Right kidney (tissue), 1 donor: ENCODE data around the gene ALDH5A1.

ENCODE experiments used
- DNase-seq: peaks from one replicate; pipeline ENCODE4 v3.0.0-alpha.2; 2016

Gene ALDH5A1

DNA sequence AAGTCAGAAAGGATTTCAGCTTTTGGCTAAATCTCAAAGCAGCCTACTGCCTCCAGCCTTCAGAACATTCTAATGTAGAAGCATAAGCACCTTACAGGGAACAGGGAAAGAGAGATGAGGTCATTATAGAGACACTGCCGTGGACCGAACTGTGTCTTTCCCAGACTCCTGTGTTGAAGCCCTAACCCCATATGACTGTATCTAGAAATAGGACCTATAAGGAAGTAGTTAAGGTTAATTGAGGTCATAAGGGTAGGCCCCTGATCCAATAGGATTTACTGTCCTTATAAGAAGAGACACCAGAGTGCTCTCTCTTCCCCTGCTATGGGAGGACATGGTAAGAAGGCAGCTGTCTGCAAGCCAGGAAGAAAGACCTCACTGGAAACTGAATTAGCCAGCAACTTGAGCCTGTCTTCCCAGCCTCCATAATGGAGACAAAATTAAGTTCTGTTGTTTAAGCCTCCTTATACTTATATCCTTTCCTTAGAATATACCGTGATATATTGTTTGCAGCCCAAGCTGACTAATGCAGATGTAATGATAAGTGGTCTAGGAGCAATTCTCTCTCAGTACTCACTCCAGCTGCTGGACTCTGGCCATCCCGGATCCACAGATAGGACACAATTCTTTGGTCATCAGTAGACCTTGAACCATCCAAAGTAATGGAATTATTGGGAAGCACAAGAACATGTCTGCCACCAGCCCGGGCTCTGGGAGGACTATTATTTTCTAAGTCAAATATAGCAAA lies 71.4 kb downstream of the ALDH5A1 start:
- DNase-seq, result no peak

DNA sequence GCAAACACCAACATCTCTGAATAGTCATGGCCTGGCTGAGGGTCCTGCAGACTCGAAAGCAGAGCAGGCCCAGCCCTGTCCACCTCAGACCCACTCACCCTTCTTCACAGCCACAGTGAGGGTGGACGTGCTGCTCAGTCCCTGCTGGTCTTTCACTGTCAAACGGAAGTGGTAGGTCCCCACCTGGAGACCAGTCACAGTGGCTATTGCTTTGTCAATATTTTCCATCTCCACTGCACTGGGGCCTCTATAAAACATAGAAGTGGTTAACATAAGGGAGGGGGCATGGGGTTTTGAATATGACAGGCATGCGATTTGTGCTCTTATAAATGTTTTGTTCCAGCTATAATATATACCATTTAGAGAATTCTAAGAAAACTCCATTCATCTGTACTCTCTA lies 73.9 kb downstream of the ALDH5A1 start:
- no peak for DNase-seq

DNA sequence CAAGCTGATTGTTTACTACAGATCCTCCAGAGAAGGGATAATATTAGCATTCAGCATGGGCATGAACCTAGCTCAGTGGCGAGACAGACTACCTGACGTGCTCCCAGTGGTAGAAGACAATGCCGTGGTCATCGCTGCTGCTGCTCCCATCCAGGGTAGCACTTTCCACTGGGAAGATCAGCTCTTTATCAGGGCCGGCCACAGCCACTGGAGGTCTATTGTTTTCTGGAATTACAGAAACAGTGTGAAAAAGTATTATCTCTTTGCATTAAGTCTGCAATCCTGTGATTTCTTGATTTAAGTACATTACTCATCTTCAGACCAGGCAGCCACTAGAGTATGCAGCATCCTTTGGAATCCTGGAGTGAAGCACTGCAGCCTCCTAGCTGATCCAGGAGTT lies 75.0 kb downstream of the ALDH5A1 start:
- DNase-seq, result no peak

DNA sequence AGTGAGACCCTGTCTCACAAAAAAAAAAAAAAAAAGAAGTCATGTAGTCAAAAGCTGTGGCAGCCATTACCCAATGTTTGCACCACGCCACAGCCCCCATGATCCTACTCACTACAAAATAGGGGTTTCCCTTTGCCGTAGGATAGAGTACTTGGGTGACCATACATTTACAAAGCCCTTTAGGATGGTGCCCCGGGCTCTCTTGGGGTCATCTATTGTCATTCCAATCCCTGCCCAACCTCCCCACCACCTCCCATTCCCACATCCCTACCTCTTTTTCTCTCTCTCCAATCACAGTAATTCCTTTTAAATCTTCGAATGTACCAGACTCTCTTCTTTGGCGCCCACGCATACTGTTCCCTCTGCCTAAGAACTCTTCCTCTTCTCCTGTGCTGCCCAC lies 76.6 kb downstream of the ALDH5A1 start:
- no peak for DNase-seq

DNA sequence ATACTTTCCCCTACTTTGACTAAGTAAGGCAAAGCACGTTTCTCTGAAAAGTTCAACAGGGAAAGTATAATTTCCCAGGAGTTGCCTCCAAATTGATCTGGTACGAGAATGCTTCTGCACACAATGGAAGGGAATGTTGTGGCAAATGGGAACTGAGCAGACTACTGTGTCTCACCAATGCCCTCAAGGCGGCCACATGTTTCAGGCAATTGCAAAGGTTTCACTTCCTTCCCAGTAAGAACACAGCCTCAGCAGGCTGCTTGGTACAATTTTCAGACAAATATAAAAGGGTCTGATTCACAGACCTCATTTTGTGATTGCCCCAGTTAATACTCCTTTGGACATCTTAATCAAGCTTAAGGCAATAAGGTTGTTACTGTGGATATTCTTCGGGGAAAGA lies 80.0 kb downstream of the ALDH5A1 start:
- no peak for DNase-seq

DNA sequence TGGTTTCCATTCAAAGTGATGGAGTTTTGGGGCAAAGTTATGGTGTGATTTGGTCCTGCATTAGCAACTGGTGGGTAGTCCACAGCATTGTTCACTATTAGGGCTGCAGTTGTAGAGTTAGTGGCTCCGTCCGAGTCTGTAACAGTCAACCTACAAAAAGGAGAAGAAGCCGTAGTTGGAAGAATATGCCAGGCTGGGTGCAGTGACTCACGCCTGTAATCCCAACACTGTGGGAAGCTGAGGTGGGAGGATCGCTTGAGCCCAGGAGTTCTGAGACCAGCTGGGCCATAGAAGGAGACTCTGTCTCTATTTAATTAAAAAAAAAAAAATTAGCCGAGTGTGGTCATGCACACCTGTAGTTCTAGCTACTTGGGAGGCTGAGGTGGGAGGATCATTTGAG lies 81.7 kb downstream of the ALDH5A1 start:
- DNase-seq, result no peak

DNA sequence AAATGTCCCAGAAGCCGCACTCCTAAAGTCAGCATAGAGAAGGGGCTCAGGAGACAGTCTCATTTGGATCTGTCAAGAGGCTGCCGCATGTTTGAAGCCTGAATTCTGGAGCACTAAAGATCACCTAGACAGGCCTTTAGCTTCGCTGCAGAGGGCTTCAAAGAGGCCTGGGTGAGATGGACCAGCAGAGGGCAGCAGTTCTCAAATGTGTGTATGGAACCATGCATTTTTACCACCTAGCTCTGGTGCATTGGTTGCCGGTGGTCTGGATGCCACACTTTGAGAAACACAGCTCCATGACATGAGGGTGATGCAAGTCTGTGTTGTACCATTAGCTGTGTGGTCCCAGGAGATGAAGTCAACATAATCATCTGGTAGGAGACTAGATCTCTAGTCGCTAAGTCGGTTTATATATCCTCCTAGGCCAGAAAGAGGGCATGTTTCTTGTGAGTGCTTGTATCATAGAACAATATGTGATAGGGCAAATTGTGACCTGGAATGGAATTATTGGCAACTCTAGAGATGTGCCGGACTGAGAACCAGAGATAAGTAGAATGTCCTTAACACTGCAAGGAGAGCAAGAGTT lies 86.4 kb downstream of the ALDH5A1 start:
- peak; percentile 51 for DNase-seq

DNA sequence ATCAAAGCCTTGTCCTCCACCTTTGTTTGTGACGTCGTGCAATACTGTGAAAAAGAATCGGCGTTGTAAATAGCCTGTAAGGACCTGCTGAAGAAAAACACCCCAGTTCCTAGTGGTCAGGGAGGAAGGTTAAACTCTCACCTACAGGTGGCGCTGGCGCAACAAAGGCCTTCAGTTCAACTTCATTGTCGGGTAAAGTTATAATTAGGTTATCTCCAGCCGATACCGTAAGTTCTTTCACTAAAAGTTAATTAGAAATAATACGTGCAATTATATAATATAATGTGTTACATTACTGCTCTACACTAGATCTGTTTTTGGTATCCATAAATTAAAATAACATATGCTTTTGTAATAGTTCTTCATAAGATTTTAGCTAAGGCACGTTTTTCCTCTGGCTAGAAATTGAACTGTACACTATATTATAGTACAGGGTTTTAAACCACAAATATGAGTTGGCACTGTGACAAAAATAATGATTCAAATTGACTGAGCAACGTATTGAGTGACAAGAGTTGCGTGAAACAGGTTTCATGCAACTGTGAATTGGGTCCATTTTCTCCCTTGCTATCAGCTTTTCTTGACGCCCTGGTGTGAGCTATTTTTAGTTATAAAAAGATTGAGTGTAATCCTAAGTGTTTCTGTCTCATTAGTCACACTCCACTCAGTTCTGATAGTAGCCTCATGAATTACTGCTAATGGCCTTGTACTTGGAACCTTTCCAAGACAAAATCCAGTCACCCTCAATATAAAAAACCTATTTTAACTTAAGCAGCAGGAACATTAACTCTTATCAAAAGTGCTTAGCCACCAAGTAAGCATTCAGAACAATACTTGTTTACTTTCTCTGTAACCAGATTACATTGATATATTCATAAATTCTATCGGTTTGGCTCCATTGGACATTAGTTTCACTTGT lies 89.0 kb downstream of the ALDH5A1 start:
- DNase-seq, result no peak

DNA sequence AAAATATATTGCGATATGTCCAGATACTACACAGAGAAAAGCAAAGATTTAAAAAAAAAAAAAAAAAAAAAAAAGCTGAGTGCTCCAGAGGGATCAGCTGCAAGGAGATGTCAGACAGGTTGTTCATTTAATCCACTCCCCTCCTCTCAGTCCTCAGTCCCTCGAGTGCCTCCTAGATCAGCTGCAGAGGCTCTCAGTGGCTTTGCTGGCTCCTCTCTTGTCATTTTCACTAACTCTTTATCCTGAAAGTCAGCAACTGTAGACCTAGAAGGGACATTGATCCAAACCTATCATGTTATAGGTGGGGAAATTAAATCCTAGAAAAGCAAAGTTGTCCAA lies 89.6 kb downstream of the ALDH5A1 start:
- no peak for DNase-seq
